Measurements from ENCODE around the gene LIMK2.

The LIMK2 gene

DNA sequence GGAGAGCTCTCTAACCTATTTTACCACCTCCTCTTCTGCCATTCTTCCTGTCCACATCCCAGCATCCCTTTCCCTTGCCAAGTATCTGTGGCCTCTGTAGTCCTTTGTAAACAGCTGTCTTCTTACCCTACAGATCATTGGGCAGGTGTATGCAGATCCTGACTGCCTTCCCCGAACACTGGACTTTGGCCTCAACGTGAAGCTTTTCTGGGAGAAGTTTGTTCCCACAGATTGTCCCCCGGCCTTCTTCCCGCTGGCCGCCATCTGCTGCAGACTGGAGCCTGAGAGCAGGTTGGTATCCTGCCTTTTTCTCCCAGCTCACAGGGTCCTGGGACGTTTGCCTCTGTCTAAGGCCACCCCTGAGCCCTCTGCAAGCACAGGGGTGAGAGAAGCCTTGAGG, 62.9 kb downstream of the LIMK2 start:
- in situ Hi-C loops (cut with HindIII; ENCODE audit: low sequenced_read_pairs) = no loop called here
- no peak for DNase-seq (ENCODE audit: low read depth, low spot score)
- no peak overlapping the region for H3K4me3 ChIP-seq (ENCODE audit: low read depth, low read length)
- TF ChIP-seq, protein P1, sequence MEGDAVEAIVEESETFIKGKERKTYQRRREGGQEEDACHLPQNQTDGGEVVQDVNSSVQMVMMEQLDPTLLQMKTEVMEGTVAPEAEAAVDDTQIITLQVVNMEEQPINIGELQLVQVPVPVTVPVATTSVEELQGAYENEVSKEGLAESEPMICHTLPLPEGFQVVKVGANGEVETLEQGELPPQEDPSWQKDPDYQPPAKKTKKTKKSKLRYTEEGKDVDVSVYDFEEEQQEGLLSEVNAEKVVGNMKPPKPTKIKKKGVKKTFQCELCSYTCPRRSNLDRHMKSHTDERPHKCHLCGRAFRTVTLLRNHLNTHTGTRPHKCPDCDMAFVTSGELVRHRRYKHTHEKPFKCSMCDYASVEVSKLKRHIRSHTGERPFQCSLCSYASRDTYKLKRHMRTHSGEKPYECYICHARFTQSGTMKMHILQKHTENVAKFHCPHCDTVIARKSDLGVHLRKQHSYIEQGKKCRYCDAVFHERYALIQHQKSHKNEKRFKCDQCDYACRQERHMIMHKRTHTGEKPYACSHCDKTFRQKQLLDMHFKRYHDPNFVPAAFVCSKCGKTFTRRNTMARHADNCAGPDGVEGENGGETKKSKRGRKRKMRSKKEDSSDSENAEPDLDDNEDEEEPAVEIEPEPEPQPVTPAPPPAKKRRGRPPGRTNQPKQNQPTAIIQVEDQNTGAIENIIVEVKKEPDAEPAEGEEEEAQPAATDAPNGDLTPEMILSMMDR (IDR thresholded peaks at IDR 0.05; ENCODE audit: low read depth, low read length) = no peak

DNA sequence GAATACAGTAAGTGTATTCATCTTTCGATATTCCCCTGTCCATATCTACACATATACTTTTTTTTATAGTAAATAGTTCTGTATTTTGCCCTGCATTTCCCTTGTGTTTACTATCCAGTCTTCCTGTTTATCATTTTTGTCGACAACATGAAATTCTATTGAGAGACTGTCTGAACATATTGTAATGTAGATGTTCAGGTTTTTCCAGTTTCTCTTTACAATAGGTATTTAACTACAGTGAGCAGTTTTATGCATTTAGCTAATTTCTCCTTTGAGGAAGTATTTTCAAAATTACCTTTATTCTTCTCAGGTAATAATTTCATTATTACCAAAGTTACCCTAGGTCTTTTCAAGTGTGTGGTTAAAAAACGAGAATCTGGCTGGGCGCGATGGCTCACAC, 63.5 kb downstream of the LIMK2 start:
- in situ Hi-C loops (cut with HindIII; ENCODE audit: low sequenced_read_pairs) = no loop called here
- no peak for DNase-seq (ENCODE audit: low read depth, low spot score)
- TF ChIP-seq, protein P1 (IDR thresholded peaks at IDR 0.05; ENCODE audit: low read depth, low read length) = no peak
- no peak overlapping the region for H3K4me3 ChIP-seq (ENCODE audit: low read depth, low read length)

GRCh38 chr22:31276426-31277167, 64.5 kb downstream of the LIMK2 start:
- H3K4me3 ChIP-seq (ENCODE audit: low read depth, low read length) = no peak overlapping the region
- TF ChIP-seq, protein P1 (IDR thresholded peaks at IDR 0.05; ENCODE audit: low read depth, low read length) = no peak
- in situ Hi-C loops (cut with HindIII; ENCODE audit: low sequenced_read_pairs) = no loop called here
- DNase-seq (ENCODE audit: low read depth, low spot score) = no peak

DNA sequence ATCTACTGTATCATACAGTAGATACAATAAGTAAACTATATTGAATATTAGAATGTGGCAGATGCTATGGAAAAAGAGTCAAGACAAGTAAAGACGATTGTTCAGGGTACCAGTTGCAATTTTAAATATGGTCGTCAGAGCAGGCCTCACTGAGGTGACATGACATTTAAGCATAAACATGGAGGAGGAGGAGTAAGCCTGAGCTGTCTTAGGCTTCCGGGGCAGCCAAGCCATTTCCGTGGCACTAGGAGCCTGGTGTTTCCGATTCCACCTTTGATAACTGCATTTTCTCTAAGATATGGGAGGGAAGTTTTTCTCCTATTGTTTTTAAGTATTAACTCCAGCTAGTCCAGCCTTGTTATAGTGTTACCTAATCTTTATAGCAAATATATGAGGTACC, 65.6 kb downstream of the LIMK2 start:
- no peak for DNase-seq (ENCODE audit: low read depth, low spot score)
- TF ChIP-seq, protein P1 (IDR thresholded peaks at IDR 0.05; ENCODE audit: low read depth, low read length) = no peak
- in situ Hi-C loops (cut with HindIII; ENCODE audit: low sequenced_read_pairs) = no loop called here
- no peak overlapping the region for H3K4me3 ChIP-seq (ENCODE audit: low read depth, low read length)

GRCh38 chr22:31278151-31278621, 66.1 kb downstream of the LIMK2 start:
- H3K4me3 ChIP-seq (ENCODE audit: low read depth, low read length) = no peak overlapping the region
- TF ChIP-seq, protein P1 (IDR thresholded peaks at IDR 0.05; ENCODE audit: low read depth, low read length) = no peak
- in situ Hi-C loops (cut with HindIII; ENCODE audit: low sequenced_read_pairs) = no loop called here
- DNase-seq (ENCODE audit: low read depth, low spot score) = no peak

GRCh38 chr22:31278626-31279326, 66.7 kb downstream of the LIMK2 start:
- no peak overlapping the region for H3K4me3 ChIP-seq (ENCODE audit: low read depth, low read length)
- no peak for DNase-seq (ENCODE audit: low read depth, low spot score)
- in situ Hi-C loops (cut with HindIII; ENCODE audit: low sequenced_read_pairs) = no loop called here

More at GRCh38 chr22:31278626-31279326, 66.7 kb downstream of the LIMK2 start:
- TF ChIP-seq, protein P1 (IDR thresholded peaks at IDR 0.05; ENCODE audit: low read depth, low read length) = no peak

All from astrocyte of the spinal cord (primary cell).